ENCODE data around the gene GABRB1. TPM values are rescaled to one million over a fixed set of nuclear protein-coding genes. Genes with fewer than 3 reads are reported as not detected.

The GABRB1 gene
- total and polyA plus RNA-seq, 2 of the 8 experiments (the other 6 are each of a cell fraction or from before 2014, with no cell fraction given), result 0.22 to 0.38 TPM

DNA sequence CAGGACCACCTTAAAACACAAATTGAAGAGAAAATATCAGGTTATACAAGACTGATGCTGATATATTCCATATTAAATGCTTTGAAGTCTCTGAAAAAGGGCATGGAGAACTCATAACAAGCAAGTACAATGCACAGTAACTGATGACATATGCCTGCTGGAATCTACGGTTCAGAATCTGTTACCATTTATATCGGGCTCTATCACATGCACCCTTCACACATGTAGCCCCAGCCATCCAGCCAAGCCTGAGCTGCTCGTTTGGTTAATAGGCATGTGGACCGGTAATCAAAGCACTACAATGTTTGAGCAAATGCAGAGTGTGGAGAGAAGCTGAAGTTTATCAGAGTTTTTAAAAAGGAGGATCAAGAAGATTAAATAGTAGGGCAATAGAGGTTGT is 420.3 kb downstream of the GABRB1 start (continued):
- TF ChIP-seq CBX8 (IDR thresholded peaks at IDR 0.05; ENCODE audit: borderline replicate concordance, low read depth, low read length), result no peak

Data from H1 (cell line).